HG03097 (cell line): ENCODE data around the gene PCYT1A.

Experiments used
- ATAC-seq: cut with Tn5 transposase; IDR thresholded peaks from one replicate; pipeline ENCODE4 v1.9.1; 2021; ENCODE audit not compliant: unreplicated experiment, low FRiP score

Gene PCYT1A

GRCh38 chr3:196240424-196240823 lies 47.1 kb downstream of the PCYT1A start:
- ATAC-seq, result no peak

GRCh38 chr3:196238612-196239560 lies 48.6 kb downstream of the PCYT1A start:
- ATAC-seq, result no peak

- no peak for ATAC-seq
These were observed 50.3 kb downstream of the PCYT1A start for GRCh38 chr3:196237203-196237602.

GRCh38 chr3:196236223-196236622 lies 51.3 kb downstream of the PCYT1A start:
- ATAC-seq, result no peak

- ATAC-seq, result no peak
These were observed 51.9 kb downstream of the PCYT1A start for GRCh38 chr3:196235452-196236122.

- no peak for ATAC-seq
These were observed 54.7 kb downstream of the PCYT1A start for GRCh38 chr3:196232882-196233251.

GRCh38 chr3:196232154-196232881 lies 55.2 kb downstream of the PCYT1A start:
- no peak for ATAC-seq

GRCh38 chr3:196227629-196228493 lies 59.7 kb downstream of the PCYT1A start:
- ATAC-seq, result no peak

- no peak for ATAC-seq
These were observed 60.4 kb downstream of the PCYT1A start for GRCh38 chr3:196227121-196227561.

- ATAC-seq, result no peak
These were observed 61.7 kb downstream of the PCYT1A start for GRCh38 chr3:196225763-196226364.

- ATAC-seq, result no peak
These were observed 62.4 kb downstream of the PCYT1A start for GRCh38 chr3:196225086-196225485.

- ATAC-seq, result no peak
These were observed 64.5 kb downstream of the PCYT1A start for GRCh38 chr3:196222876-196223595.

GRCh38 chr3:196220991-196221390 lies 66.5 kb downstream of the PCYT1A start:
- ATAC-seq, result no peak

GRCh38 chr3:196220587-196220986 lies 66.9 kb downstream of the PCYT1A start:
- ATAC-seq, result no peak

GRCh38 chr3:196219970-196220311 lies 67.6 kb downstream of the PCYT1A start:
- no peak for ATAC-seq

- peak; percentile 71 for ATAC-seq
These were observed 68.1 kb downstream of the PCYT1A start for GRCh38 chr3:196219194-196219969.

GRCh38 chr3:196218155-196218712 lies 69.3 kb downstream of the PCYT1A start:
- ATAC-seq, result no peak
